Measurements from ENCODE around the gene FLT4.

The FLT4 gene

GRCh38 chr5:180644825-180645273 lies 4.6 kb downstream of the FLT4 start:
- Mint-ChIP-seq H3K9me3 (no peaks in the 10 kb centered on the region), H3K27me3 (peaks cover 26% of the 10 kb centered on the region), H3K36me3 (ENCODE audit: insufficient read depth) (peaks cover 1% of the 10 kb centered on the region), H3K27ac (ENCODE audit: low read depth) (no peak overlapping the region), H3K4me3 (no peak overlapping the region), H3K4me1 (peaks cover 2% of the 10 kb centered on the region)
- ATAC-seq (replicated peaks; ENCODE audit: extremely low read depth, poor library complexity, severe bottlenecking) (no peak), DNase-seq (ENCODE audit: low spot score in 2 of 2) (no peak)

DNA sequence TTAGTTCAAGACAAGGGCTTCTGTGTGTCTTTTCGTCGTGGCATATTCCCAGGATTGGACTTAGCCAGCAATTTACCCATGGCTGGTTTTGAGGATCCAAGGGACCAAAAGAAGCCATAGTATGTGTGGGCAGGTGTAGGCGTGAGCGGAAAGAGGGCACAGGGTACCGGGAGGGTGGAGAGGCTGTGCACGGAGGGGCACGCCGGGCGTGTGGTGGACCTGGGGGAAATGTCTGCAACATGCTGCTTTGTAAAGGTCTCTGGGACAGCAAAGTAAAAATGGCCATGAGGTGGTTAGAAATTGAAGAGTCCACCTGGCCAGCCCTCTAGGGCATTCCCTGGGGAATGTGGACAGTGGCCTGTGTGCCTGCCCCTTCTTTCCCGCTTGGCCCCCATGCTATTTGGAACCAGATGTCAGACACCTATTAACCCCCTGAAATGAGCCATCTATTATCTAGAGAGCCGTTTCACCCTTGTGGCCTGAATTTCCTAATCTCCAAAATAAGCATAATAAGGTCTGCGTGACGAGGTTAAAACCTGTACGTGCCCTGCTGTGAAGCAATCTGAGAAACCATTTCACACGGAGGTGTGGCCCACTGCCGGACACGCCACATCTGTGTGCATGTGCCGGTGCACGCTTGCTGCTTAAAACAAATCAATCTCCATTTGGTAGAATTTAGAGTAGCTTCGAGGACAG lies 5.1 kb downstream of the FLT4 start:
- Mint-ChIP-seq H3K4me3 (no peak overlapping the region), H3K27ac (ENCODE audit: low read depth) (no peak overlapping the region), H3K36me3 (ENCODE audit: insufficient read depth) (peaks cover 1% of the 10 kb centered on the region), H3K27me3 (peaks cover 24% of the 10 kb centered on the region), H3K9me3 (no peaks in the 10 kb centered on the region), H3K4me1 (peaks cover 3% of the 10 kb centered on the region)
- ATAC-seq (replicated peaks; ENCODE audit: extremely low read depth, poor library complexity, severe bottlenecking) (no peak), DNase-seq (ENCODE audit: low spot score in 2 of 2) (no peak)

DNA sequence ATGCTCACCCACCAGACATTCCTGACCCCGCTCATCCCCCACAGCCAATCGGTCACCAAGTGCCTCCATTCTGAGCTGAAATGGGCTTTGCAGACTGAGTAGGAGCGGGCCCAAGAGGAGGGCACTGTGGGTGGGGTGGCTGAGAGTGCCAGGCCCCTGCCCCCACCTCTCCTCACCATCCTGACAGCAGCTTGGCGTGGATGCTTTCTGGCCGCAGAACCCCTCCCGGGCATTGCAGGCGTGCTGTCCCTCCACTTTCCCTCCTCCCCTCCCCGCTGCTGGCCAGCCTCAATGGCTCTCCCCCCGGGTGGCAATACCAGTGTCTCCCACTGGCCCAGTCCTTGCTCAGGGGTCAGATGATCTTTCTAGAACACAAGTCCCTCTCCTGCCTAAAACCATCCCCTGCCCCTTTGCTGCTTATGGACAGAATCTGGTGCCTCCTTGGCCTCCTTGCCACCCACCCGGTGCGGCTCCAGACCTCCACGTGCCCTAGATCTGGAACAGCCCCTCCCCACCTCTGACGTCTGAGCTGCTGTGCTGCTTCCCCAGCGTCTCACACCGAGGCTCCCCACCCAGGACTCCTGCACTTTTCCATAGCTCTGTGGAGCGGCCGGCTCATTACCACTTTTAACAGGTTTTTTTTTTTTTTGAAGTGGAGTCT lies 6.1 kb downstream of the FLT4 start:
- H3K27me3 Mint-ChIP-seq, result peaks cover 20% of the 10 kb centered on the region
- ATAC-seq (replicated peaks; ENCODE audit: extremely low read depth, poor library complexity, severe bottlenecking) (no peak), DNase-seq (ENCODE audit: low spot score in 2 of 2) (no peak)
- H3K9me3 Mint-ChIP-seq, result no peaks in the 10 kb centered on the region
- no peak overlapping the region for H3K4me3 Mint-ChIP-seq
- H3K27ac Mint-ChIP-seq (ENCODE audit: low read depth), result no peak overlapping the region
- peaks cover 1% of the 10 kb centered on the region for H3K36me3 Mint-ChIP-seq (ENCODE audit: insufficient read depth)
- H3K4me1 Mint-ChIP-seq, result peaks cover 5% of the 10 kb centered on the region

- H3K9me3 Mint-ChIP-seq, result no peaks in the 10 kb centered on the region
- no peak for ATAC-seq (replicated peaks; ENCODE audit: extremely low read depth, poor library complexity, severe bottlenecking)
- H3K27me3 Mint-ChIP-seq, result peaks cover 15% of the 10 kb centered on the region
- H3K4me1 Mint-ChIP-seq, result peaks cover 5% of the 10 kb centered on the region
- no peak for DNase-seq (ENCODE audit: low spot score in 2 of 2)
- H3K36me3 Mint-ChIP-seq (ENCODE audit: insufficient read depth), result peaks cover 1% of the 10 kb centered on the region
- H3K4me3 Mint-ChIP-seq, result no peak overlapping the region
- no peak overlapping the region for H3K27ac Mint-ChIP-seq (ENCODE audit: low read depth)
Measured at GRCh38 chr5:180642779-180643178, 6.6 kb downstream of the FLT4 start.

GRCh38 chr5:180642181-180642775 lies 7.1 kb downstream of the FLT4 start:
- Mint-ChIP-seq H3K27ac (ENCODE audit: low read depth) (no peak overlapping the region), H3K4me1 (peaks cover 5% of the 10 kb centered on the region), H3K4me3 (no peak overlapping the region), H3K27me3 (peaks cover 10% of the 10 kb centered on the region), H3K9me3 (no peaks in the 10 kb centered on the region), H3K36me3 (ENCODE audit: insufficient read depth) (peaks cover 1% of the 10 kb centered on the region)
- no peak for DNase-seq (ENCODE audit: low spot score in 2 of 2)
- ATAC-seq (replicated peaks; ENCODE audit: extremely low read depth, poor library complexity, severe bottlenecking), result no peak

GRCh38 chr5:180641566-180641900 lies 7.9 kb downstream of the FLT4 start:
- ATAC-seq (replicated peaks; ENCODE audit: extremely low read depth, poor library complexity, severe bottlenecking) (no peak), DNase-seq (ENCODE audit: low spot score in 2 of 2) (no peak)
- Mint-ChIP-seq H3K4me3 (no peak overlapping the region), H3K27me3 (peaks cover 8% of the 10 kb centered on the region), H3K9me3 (no peaks in the 10 kb centered on the region), H3K4me1 (peaks cover 5% of the 10 kb centered on the region), H3K27ac (ENCODE audit: low read depth) (no peak overlapping the region), H3K36me3 (ENCODE audit: insufficient read depth) (peaks cover 1% of the 10 kb centered on the region)

DNA sequence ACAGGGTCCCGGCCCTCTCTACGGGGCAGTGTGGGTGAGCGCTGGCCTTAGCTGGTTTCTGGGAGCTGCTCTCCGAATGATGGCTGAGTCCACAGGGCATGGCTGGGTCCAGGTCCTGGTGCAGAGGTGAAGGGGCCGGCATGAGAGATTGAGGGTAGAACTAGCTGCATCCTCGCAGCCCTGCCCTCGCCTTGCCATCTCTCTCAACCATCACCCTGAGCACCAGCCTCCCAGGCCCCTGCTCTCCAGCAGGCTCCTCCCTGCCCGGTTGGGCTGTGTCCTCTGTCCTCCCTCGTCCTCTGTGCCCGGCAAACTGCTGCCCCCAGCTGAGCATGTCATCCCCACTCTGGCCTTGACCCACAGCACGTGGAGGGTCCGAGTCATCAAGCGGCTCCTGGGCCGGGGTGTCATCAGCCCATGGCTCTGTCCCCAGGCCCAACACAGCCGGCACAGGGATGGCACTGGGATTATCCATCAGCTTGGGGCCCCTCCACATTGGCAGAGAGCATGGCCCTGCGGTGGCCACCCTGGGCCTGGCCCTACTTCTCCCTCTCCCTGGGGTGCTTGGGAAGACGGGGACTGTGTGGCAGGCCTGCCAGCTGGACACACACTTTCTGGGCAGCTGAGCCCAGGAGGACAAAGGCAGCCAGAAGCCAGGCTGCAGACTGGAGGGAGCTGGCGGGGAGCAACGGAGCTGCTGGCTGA lies 8.4 kb downstream of the FLT4 start:
- Mint-ChIP-seq H3K9me3 (no peaks in the 10 kb centered on the region), H3K27ac (ENCODE audit: low read depth) (no peak overlapping the region), H3K4me3 (no peak overlapping the region), H3K4me1 (peaks cover 5% of the 10 kb centered on the region), H3K36me3 (ENCODE audit: insufficient read depth) (peaks cover 1% of the 10 kb centered on the region), H3K27me3 (peaks cover 3% of the 10 kb centered on the region)
- DNase-seq (ENCODE audit: low spot score in 2 of 2) (no peak), ATAC-seq (replicated peaks; ENCODE audit: extremely low read depth, poor library complexity, severe bottlenecking) (no peak)

GRCh38 chr5:180640611-180640860 lies 8.9 kb downstream of the FLT4 start:
- H3K36me3 Mint-ChIP-seq (ENCODE audit: insufficient read depth), result peaks cover 1% of the 10 kb centered on the region
- no peaks in the 10 kb centered on the region for H3K9me3 Mint-ChIP-seq
- H3K4me3 Mint-ChIP-seq, result no peak overlapping the region
- DNase-seq (ENCODE audit: low spot score in 2 of 2) (no peak), ATAC-seq (replicated peaks; ENCODE audit: extremely low read depth, poor library complexity, severe bottlenecking) (no peak)
- H3K27ac Mint-ChIP-seq (ENCODE audit: low read depth), result no peak overlapping the region
- no peaks in the 10 kb centered on the region for H3K27me3 Mint-ChIP-seq
- peaks cover 5% of the 10 kb centered on the region for H3K4me1 Mint-ChIP-seq

GRCh38 chr5:180639741-180640610 lies 9.4 kb downstream of the FLT4 start:
- Mint-ChIP-seq H3K4me3 (no peak overlapping the region), H3K36me3 (ENCODE audit: insufficient read depth) (peaks cover 1% of the 10 kb centered on the region), H3K27me3 (no peaks in the 10 kb centered on the region), H3K27ac (ENCODE audit: low read depth) (no peak overlapping the region), H3K4me1 (peaks cover 5% of the 10 kb centered on the region), H3K9me3 (no peaks in the 10 kb centered on the region)
- DNase-seq (ENCODE audit: low spot score in 2 of 2) (no peak), ATAC-seq (replicated peaks; ENCODE audit: extremely low read depth, poor library complexity, severe bottlenecking) (no peak)

DNA sequence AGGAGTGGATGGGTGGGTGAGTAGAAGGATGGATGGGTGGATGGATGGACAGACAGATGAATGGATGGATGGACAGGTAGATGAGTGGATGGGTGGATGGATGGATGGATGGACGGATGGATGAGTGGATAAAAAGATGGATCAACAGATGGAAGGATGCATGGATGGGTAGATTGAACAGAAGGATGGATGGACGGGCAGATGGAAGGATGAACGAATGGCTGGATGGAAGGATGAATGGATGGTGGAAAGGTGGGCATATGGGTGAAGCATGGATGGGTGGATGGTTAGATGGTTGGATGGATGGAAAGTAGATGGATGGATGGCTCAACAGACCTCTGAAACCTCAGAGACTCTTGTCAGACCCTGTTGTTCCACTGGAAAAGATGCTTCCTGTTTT lies 10.1 kb downstream of the FLT4 start:
- H3K27ac Mint-ChIP-seq (ENCODE audit: low read depth), result no peak overlapping the region

GRCh38 chr5:180637962-180638680 lies 11.3 kb downstream of the FLT4 start:
- no peaks in the 10 kb centered on the region for H3K27me3 Mint-ChIP-seq
- H3K4me3 Mint-ChIP-seq, result no peak overlapping the region
- ATAC-seq (replicated peaks; ENCODE audit: extremely low read depth, poor library complexity, severe bottlenecking), result no peak
- no peak overlapping the region for H3K27ac Mint-ChIP-seq (ENCODE audit: low read depth)
- H3K36me3 Mint-ChIP-seq (ENCODE audit: insufficient read depth), result peaks cover 1% of the 10 kb centered on the region
- no peaks in the 10 kb centered on the region for H3K9me3 Mint-ChIP-seq
- DNase-seq (ENCODE audit: low spot score in 2 of 2), result no peak
- H3K4me1 Mint-ChIP-seq, result peaks cover 5% of the 10 kb centered on the region

More for the DNA sequence above, 10.1 kb downstream of the FLT4 start:
- ATAC-seq (replicated peaks; ENCODE audit: extremely low read depth, poor library complexity, severe bottlenecking) (no peak), DNase-seq (ENCODE audit: low spot score in 2 of 2) (no peak)
- Mint-ChIP-seq H3K4me1 (peaks cover 5% of the 10 kb centered on the region), H3K4me3 (no peak overlapping the region), H3K27me3 (no peaks in the 10 kb centered on the region), H3K9me3 (no peaks in the 10 kb centered on the region), H3K36me3 (ENCODE audit: insufficient read depth) (peaks cover 1% of the 10 kb centered on the region)

Data from central memory CD8-positive, alpha-beta T cell (primary cell).